ENCODE measurements around the gene FBLIM1. TPM values are rescaled to one million over a fixed set of nuclear protein-coding genes. Genes with fewer than 3 reads are reported as not detected.

Gene FBLIM1
- total and polyA plus RNA-seq, 11 donors, result 31.6 to 103 (median 69.8) TPM

- 30 to 39% (median 33%) methylated on average over 4 of the region's 4 CpGs for WGBS, 4 donors
- TF ChIP-seq POLR2A (IDR thresholded peaks at IDR 0.05) (no peak), CTCF (IDR thresholded peaks at IDR 0.05) (no peak)
- Histone ChIP-seq H3K9me3 (no peaks in the 10 kb centered on the region), H3K27ac (peak overlapping the region; percentile 46 to 91 (median 80)), H3K27me3 (no peaks in the 10 kb centered on the region), H3K4me3 (no peak overlapping the region), H3K36me3 (peaks cover 0 to 39% (median 37%) of the 10 kb centered on the region in 9 donors), H3K4me1 (peaks cover 6 to 85% (median 45%) of the 10 kb centered on the region in 12 donors)
- ATAC-seq (peak; percentile 81 to 88 (median 86)), DNase-seq (peak in 4 of 5 donors; percentile 68 to 79 (median 74))
- intact Hi-C loops (cut with DNase I), result loop anchor here in 1 of 10 donors (2.0 kb wide), 1 partner anchor 30 kb away; the partner anchor contains the start of gene PLEKHM2
Observed at GRCh38 chr1:15714406-15715136, 44.0 kb upstream of the FBLIM1 start.

GRCh38 chr1:15717418-15718125 lies 41.0 kb upstream of the FBLIM1 start:
- H3K27ac ChIP-seq, result peak overlapping the region in 11 of 12 donors; percentile 38 to 83 (median 73)
- peaks cover 0 to 69% (median 63%) of the 10 kb centered on the region in 9 donors for H3K36me3 ChIP-seq
- TF ChIP-seq POLR2A (IDR thresholded peaks at IDR 0.05) (no peak), CTCF (IDR thresholded peaks at IDR 0.05) (no peak)
- DNase-seq, result peak in 1 of 5 donors; percentile 67
- intact Hi-C loops (cut with DNase I), result no loop called here
- no peaks in the 10 kb centered on the region for H3K27me3 ChIP-seq
- 49 to 71% (median 59%) methylated on average over 11 of the region's 11 CpGs for whole genome bisulfite sequencing, 4 donors
- no peaks in the 10 kb centered on the region for H3K9me3 ChIP-seq
- ATAC-seq, result peak; percentile 1 to 48 (median 28)
- H3K4me3 ChIP-seq, result no peak overlapping the region
- H3K4me1 ChIP-seq, result peaks cover 6 to 79% (median 44%) of the 10 kb centered on the region in 12 donors

- H3K27me3 ChIP-seq, result no peaks in the 10 kb centered on the region
- 56 to 62% (median 61%) methylated on average over 6 to 8 of the region's 8 CpGs for WGBS, 4 donors
- ATAC-seq (peak; percentile 8 to 42 (median 17)), DNase-seq (peak in 1 of 5 donors; percentile 44)
- H3K4me3 ChIP-seq, result no peak overlapping the region
- H3K9me3 ChIP-seq, result no peaks in the 10 kb centered on the region
- peaks cover 0 to 76% (median 70%) of the 10 kb centered on the region in 9 donors for H3K36me3 ChIP-seq
- H3K27ac ChIP-seq, result peak overlapping the region in 11 of 12 donors; percentile 38 to 83 (median 73)
- intact Hi-C loops (cut with DNase I), result no loop called here
- no peak for TF ChIP-seq CTCF (IDR thresholded peaks at IDR 0.05)
- no peak for TF ChIP-seq POLR2A (IDR thresholded peaks at IDR 0.05)
- H3K4me1 ChIP-seq, result peaks cover 6 to 78% (median 40%) of the 10 kb centered on the region in 12 donors
Observed at GRCh38 chr1:15718199-15718601, 40.4 kb upstream of the FBLIM1 start.
